ENCODE measurements around the gene NPIPA7.
"Not testable (repeated sequence)": the region's sequence is repeated elsewhere in the genome, so short reads cannot be mapped to it uniquely, and the experiment has no call there.

DNA sequence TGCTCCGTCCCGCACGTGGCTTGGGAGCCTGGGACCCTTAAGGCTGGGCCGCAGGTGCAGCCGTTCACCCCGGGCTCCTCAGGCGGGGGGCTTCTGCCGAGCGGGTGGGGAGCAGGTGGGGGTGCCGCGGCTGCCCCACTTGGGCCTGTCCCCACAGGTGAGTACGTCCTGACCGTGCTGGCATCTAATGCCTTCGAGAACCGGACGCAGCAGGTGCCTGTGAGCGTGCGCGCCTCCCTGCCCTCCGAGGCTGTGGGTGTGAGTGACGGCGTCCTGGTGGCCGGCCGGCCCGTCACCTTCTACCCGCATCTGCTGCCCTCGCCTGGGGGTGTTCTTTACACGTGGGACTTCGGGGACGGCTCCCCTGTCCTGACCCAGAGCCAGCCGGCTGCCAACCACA, 15.3 kb upstream of the NPIPA7 start:
- not testable (repeated sequence) for TF ChIP-seq EGR1 (IDR thresholded peaks at IDR 0.05; ENCODE audit: low read depth in 2 of 2); YY1 (IDR thresholded peaks at IDR 0.05); GABPA (IDR thresholded peaks at IDR 0.05 in 1 of 2, conservative IDR thresholded peaks at IDR 0.05 in 1 of 2)
- TF ChIP-seq, protein P1, sequence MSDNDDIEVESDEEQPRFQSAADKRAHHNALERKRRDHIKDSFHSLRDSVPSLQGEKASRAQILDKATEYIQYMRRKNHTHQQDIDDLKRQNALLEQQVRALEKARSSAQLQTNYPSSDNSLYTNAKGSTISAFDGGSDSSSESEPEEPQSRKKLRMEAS (IDR thresholded peaks at IDR 0.05): not testable (repeated sequence)
- TF ChIP-seq, protein P2, sequence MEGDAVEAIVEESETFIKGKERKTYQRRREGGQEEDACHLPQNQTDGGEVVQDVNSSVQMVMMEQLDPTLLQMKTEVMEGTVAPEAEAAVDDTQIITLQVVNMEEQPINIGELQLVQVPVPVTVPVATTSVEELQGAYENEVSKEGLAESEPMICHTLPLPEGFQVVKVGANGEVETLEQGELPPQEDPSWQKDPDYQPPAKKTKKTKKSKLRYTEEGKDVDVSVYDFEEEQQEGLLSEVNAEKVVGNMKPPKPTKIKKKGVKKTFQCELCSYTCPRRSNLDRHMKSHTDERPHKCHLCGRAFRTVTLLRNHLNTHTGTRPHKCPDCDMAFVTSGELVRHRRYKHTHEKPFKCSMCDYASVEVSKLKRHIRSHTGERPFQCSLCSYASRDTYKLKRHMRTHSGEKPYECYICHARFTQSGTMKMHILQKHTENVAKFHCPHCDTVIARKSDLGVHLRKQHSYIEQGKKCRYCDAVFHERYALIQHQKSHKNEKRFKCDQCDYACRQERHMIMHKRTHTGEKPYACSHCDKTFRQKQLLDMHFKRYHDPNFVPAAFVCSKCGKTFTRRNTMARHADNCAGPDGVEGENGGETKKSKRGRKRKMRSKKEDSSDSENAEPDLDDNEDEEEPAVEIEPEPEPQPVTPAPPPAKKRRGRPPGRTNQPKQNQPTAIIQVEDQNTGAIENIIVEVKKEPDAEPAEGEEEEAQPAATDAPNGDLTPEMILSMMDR (IDR thresholded peaks at IDR 0.05; ENCODE audit: low read depth, low read length, missing input control): not testable (repeated sequence)
- TF ChIP-seq, protein P3, sequence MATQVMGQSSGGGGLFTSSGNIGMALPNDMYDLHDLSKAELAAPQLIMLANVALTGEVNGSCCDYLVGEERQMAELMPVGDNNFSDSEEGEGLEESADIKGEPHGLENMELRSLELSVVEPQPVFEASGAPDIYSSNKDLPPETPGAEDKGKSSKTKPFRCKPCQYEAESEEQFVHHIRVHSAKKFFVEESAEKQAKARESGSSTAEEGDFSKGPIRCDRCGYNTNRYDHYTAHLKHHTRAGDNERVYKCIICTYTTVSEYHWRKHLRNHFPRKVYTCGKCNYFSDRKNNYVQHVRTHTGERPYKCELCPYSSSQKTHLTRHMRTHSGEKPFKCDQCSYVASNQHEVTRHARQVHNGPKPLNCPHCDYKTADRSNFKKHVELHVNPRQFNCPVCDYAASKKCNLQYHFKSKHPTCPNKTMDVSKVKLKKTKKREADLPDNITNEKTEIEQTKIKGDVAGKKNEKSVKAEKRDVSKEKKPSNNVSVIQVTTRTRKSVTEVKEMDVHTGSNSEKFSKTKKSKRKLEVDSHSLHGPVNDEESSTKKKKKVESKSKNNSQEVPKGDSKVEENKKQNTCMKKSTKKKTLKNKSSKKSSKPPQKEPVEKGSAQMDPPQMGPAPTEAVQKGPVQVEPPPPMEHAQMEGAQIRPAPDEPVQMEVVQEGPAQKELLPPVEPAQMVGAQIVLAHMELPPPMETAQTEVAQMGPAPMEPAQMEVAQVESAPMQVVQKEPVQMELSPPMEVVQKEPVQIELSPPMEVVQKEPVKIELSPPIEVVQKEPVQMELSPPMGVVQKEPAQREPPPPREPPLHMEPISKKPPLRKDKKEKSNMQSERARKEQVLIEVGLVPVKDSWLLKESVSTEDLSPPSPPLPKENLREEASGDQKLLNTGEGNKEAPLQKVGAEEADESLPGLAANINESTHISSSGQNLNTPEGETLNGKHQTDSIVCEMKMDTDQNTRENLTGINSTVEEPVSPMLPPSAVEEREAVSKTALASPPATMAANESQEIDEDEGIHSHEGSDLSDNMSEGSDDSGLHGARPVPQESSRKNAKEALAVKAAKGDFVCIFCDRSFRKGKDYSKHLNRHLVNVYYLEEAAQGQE (IDR thresholded peaks at IDR 0.05): not testable (repeated sequence)
